Activated T-cell treated with anti-CD3 and anti-CD28 coated beads, Interleukin-2, amount 50 U/mL, for 24 hours (primary cell): ENCODE data around the gene CHST9.
"Not testable (repeated sequence)": the region's sequence is repeated elsewhere in the genome, so short reads cannot be mapped to it uniquely, and the experiment has no call there.

ENCODE experiments used
- DNase-seq: peaks from one replicate; pipeline ENCODE4 v3.0.0-alpha.2; 2020
- H3K27ac Mint-ChIP-seq: 2 replicates; pipeline ENCODE4 v1.8.0; 2020; ENCODE audit warnings: mild to moderate bottlenecking, mixed read lengths
- H3K27me3 Mint-ChIP-seq: 2 replicates; pipeline ENCODE4 v1.8.0; 2020; ENCODE audit warnings: mixed read lengths
- H3K36me3 Mint-ChIP-seq: 2 replicates; pipeline ENCODE4 v1.8.0; 2020; ENCODE audit warnings: low read depth, mixed read lengths
- H3K4me1 Mint-ChIP-seq: 2 replicates; pipeline ENCODE4 v1.8.0; 2020; ENCODE audit warnings: low read depth, mixed read lengths
- H3K4me3 Mint-ChIP-seq: 2 replicates; pipeline ENCODE4 v1.8.0; 2020; ENCODE audit warnings: mild to moderate bottlenecking, moderate library complexity, mixed read lengths
- H3K9me3 Mint-ChIP-seq: 2 replicates; pipeline ENCODE4 v1.8.0; 2020; ENCODE audit warnings: mixed read lengths

The CHST9 gene

DNA sequence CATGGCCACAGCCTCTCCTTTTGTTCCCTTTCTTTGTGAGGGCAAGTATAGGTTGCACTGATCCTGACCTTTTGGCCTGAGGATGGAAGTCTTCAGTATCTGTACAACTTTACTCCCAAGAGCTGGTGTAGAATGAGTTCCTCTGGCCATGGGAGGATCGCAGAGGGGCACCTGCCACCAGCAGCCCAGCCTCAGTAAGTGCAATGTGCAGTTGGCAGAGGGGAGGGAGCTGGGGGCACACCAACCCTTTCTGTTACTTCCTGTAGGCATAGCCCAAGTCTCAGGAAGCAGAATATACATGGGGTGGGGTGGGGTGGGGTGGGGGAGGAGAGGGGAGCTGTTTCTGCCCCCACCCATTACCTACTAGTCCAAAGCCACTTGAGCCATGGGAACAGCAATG lies 254.5 kb downstream of the CHST9 start:
- H3K9me3 Mint-ChIP-seq, result peaks cover 2% of the 10 kb centered on the region
- no peak for DNase-seq

DNA sequence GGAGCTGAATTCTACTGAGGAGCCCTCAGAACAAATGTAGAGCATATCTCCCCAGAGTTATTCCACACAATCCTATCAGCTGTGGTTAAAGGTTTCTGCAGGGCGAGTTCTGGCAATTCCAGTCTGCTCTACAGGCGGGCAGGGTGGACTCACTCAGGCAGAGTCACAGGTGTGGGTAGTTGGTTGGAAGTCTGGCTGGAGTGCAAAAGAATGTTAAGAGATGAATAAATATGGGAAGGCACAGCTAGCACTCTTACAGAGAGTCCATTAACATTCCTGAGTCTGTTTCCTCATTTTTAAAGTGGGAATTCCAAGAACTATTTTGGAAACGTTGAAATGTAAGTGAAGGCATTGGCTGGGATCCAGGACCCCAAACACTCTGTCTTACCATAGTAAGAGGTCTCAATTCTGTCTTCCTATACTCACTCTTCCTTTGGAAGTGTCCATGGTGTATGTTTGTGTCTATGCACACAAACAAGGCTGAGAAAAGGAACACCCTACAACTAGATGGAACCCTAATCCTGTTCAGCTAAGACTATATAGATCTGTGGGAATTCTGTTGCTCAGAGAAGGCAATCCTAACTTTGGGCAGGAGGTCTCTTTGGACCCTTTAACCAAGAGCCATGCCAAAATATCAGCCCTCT lies 256.3 kb downstream of the CHST9 start:
- H3K9me3 Mint-ChIP-seq, result no peaks in the 10 kb centered on the region
- no peaks in the 10 kb centered on the region for H3K4me1 Mint-ChIP-seq
- no peak overlapping the region for H3K27ac Mint-ChIP-seq
- H3K4me3 Mint-ChIP-seq, result no peak overlapping the region
- DNase-seq, result no peak
- no peaks in the 10 kb centered on the region for H3K27me3 Mint-ChIP-seq
- no peaks in the 10 kb centered on the region for H3K36me3 Mint-ChIP-seq

More for the DNA sequence above, 254.5 kb downstream of the CHST9 start:
- Mint-ChIP-seq H3K4me3 (no peak overlapping the region), H3K27me3 (no peaks in the 10 kb centered on the region), H3K4me1 (no peaks in the 10 kb centered on the region), H3K36me3 (no peaks in the 10 kb centered on the region), H3K27ac (no peak overlapping the region)

DNA sequence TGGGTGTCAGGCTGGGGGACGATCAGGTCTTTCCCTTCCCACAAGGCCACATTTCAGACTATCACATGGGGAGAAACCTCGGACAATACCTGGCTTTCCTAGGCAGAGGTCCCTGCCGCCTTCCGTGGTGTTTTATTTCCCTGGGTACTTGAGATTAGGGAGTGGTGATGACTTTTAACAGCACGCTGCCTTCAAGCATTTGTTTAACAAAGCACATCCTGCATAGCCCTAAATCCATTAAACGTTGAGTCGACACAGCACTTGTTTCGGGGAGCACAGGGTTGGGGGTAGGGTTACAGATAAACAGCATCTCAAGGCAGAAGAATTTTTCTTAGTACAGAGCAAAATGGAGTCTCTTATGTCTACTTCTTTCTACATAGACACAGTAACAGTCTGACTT lies 257.3 kb downstream of the CHST9 start:
- not testable (repeated sequence) for H3K36me3 Mint-ChIP-seq, H3K9me3 Mint-ChIP-seq, H3K27ac Mint-ChIP-seq, H3K27me3 Mint-ChIP-seq, DNase-seq, H3K4me3 Mint-ChIP-seq, H3K4me1 Mint-ChIP-seq

DNA sequence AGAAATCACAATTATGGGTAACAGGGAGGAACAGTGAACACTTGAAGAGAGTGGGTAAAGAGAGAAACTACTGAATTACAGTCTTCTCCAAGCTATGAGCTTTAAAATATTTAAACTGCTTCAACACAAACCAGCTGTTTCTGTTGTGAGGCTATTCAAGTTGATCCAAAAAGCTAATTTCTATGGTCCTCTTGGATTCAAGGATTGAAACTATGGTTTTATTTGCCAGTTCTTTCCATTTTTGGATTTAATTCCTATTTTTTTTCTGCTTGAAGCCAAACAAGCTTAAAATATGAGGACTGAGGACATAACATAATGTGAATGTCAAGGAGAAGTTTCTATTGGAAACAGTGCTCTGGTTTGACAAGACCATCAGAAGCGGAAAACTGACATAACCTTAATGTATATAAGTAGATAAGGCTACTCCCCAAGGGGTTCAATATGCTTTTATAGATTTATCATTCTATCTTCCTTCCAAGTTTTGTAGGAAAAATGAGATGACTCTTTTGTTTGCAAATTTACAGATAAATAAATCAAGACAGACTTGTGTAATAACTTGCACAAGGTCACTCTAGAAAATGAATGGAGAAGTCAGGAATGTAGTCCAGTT lies 258.9 kb downstream of the CHST9 start:
- Mint-ChIP-seq H3K9me3 (peaks cover 3% of the 10 kb centered on the region), H3K36me3 (no peaks in the 10 kb centered on the region), H3K27ac (no peak overlapping the region), H3K4me3 (no peak overlapping the region), H3K4me1 (no peaks in the 10 kb centered on the region), H3K27me3 (no peaks in the 10 kb centered on the region)
- no peak for DNase-seq

DNA sequence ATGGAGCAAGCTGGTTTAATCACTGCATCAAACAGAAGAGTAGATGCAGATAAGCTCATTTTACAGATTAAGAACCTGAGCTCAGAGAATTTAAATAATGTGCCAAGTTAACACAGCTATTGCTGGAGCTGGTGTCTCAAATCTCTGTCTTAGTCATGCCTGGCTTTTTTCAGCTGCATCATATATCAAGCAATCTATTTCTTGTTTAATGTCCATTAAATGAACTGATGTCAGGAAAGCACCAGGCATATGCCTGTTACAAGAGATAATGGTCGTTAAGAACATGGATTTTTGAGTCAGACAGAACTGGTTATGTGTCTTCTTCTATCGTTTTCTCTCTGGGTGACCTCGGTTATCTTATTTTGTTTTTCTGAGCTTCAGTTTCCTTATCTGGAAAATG lies 259.8 kb downstream of the CHST9 start:
- Mint-ChIP-seq H3K36me3 (no peaks in the 10 kb centered on the region), H3K27me3 (no peaks in the 10 kb centered on the region), H3K4me1 (no peaks in the 10 kb centered on the region), H3K9me3 (peaks cover 3% of the 10 kb centered on the region), H3K4me3 (no peak overlapping the region), H3K27ac (no peak overlapping the region)
- no peak for DNase-seq

GRCh38 chr18:26922313-26922712 lies 262.8 kb downstream of the CHST9 start:
- H3K27me3 Mint-ChIP-seq, result no peaks in the 10 kb centered on the region
- H3K27ac Mint-ChIP-seq, result no peak overlapping the region
- H3K9me3 Mint-ChIP-seq, result peaks cover 3% of the 10 kb centered on the region
- H3K4me3 Mint-ChIP-seq, result no peak overlapping the region
- DNase-seq, result no peak
- no peaks in the 10 kb centered on the region for H3K36me3 Mint-ChIP-seq
- H3K4me1 Mint-ChIP-seq, result no peaks in the 10 kb centered on the region

DNA sequence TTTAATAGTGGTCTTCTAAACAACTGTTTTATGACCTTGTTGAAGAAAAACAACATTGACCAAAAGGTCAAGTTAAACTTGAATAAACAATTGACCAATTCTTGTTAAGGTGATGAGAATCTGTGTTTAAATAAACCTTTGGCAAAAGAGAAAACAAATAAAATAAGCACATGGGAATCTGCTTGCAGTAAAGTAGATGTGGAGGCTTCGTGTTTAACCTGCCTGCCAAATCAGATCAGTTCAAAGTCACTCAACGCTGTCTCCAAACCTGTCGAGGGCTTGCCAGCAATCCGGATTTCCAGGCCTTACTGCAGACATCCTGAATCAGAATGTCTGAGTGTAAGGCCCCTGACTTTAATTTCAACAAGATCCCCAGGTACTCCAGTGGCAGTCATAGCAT lies 264.5 kb downstream of the CHST9 start:
- H3K27me3 Mint-ChIP-seq, result no peaks in the 10 kb centered on the region
- H3K4me1 Mint-ChIP-seq, result no peaks in the 10 kb centered on the region
- H3K9me3 Mint-ChIP-seq, result peaks cover 3% of the 10 kb centered on the region
- H3K36me3 Mint-ChIP-seq, result no peaks in the 10 kb centered on the region
- no peak overlapping the region for H3K27ac Mint-ChIP-seq
- H3K4me3 Mint-ChIP-seq, result no peak overlapping the region
- no peak for DNase-seq

GRCh38 chr18:26919627-26920026 lies 265.5 kb downstream of the CHST9 start:
- H3K4me1 Mint-ChIP-seq, result no peaks in the 10 kb centered on the region
- peaks cover 3% of the 10 kb centered on the region for H3K9me3 Mint-ChIP-seq
- no peaks in the 10 kb centered on the region for H3K27me3 Mint-ChIP-seq
- H3K4me3 Mint-ChIP-seq, result no peak overlapping the region
- H3K27ac Mint-ChIP-seq, result no peak overlapping the region
- no peak for DNase-seq
- H3K36me3 Mint-ChIP-seq, result no peaks in the 10 kb centered on the region

DNA sequence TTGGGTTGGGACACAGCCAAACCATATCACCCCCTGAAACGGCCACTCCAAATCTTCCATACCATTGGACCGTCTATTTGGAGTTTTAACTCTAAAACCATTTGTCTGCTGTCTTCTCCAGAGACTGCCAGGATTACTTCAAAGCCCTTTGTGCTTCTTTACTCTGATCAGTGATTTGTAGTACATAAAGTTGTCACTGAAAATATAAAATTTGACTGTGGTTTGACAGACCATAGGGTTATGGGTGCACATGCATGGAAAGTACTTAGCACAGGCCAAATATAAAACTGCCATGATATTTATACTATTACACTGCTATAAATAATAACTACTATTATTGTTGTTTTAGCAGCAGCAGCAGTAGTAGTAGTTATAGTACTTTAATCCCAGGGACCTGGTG lies 265.9 kb downstream of the CHST9 start:
- Mint-ChIP-seq H3K9me3 (peaks cover 3% of the 10 kb centered on the region), H3K4me3 (no peak overlapping the region), H3K27me3 (no peaks in the 10 kb centered on the region), H3K4me1 (no peaks in the 10 kb centered on the region), H3K36me3 (no peaks in the 10 kb centered on the region), H3K27ac (no peak overlapping the region)
- no peak for DNase-seq

DNA sequence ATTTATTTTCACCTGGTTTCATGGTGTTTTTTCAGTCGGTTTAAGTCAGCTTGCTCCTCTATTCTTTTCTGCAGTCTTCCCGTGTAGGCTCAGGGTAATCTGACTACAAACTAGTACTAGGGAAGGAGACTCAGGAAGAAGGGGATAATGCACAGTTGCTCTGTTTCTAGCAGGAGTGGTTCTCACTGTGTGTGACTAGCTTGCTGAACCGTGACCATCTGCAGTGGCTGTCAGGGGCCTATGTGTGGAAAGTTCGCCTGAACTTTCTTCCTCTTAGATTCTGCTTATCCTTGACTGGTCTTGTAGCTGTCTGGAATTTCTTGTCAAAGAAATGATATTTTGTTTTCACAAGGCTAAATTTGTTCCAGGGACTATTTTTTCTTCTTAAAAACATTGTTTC lies 273.3 kb downstream of the CHST9 start:
- H3K36me3 Mint-ChIP-seq, result no peaks in the 10 kb centered on the region

DNA sequence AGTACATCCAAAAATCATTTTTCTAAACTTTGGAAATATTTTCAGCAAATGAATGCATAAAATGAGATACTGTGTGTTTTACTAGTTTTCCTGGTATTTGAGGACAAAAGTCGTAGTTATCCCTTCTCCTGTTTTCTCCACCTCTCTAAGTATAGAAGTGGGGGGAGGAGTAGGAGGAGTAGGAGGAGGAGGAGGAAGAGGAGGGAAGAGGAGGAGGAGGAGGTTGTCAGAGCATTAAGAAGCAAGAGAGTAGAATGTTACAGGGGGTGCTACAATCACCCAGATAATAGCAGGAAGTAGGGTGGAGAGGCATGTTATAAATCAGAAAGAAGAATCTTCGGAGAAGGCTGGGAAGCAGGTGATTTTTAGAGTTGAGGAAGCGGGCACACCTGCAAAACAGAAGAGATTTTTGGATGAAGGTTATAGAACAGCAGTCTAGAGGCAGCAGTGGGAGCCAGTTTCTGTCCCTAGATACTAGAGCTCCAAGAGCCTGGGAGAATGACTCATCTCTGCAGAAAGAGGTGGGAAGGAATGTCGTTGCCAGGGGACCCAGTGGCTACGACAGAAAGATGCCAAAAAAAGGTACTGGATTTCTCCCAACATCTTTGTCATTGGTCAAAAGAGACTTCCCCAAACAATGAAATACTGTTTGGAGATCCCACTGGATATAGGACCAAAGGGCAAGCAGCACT lies 275.4 kb downstream of the CHST9 start:
- no peak for DNase-seq
- no peak overlapping the region for H3K27ac Mint-ChIP-seq
- no peaks in the 10 kb centered on the region for H3K27me3 Mint-ChIP-seq
- no peaks in the 10 kb centered on the region for H3K36me3 Mint-ChIP-seq
- H3K9me3 Mint-ChIP-seq, result no peaks in the 10 kb centered on the region
- no peaks in the 10 kb centered on the region for H3K4me1 Mint-ChIP-seq
- no peak overlapping the region for H3K4me3 Mint-ChIP-seq

More for the DNA sequence above, 273.3 kb downstream of the CHST9 start:
- no peaks in the 10 kb centered on the region for H3K27me3 Mint-ChIP-seq
- H3K4me1 Mint-ChIP-seq, result no peaks in the 10 kb centered on the region
- DNase-seq, result no peak
- no peak overlapping the region for H3K27ac Mint-ChIP-seq
- no peaks in the 10 kb centered on the region for H3K9me3 Mint-ChIP-seq
- H3K4me3 Mint-ChIP-seq, result no peak overlapping the region

DNA sequence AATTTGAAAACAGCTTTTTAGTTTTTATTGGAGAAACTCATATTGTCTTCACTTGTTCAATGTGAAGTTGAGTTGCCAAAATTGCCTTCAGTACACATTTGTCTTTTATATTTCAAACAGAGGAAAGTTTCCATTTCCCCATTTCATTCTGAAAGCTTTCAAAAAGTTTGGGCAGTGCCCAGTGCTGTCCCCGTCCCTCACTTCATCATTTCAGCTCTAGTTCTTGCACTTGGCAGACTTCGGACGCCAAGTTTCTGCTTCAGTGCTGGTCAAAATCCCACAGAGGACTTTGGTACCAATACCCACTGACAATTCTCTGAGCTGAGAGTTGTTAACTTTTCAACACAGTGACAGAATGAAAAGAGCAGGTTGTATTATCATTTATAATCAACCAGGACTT lies 276.2 kb downstream of the CHST9 start:
- H3K9me3 Mint-ChIP-seq, result peaks cover 4% of the 10 kb centered on the region
- no peaks in the 10 kb centered on the region for H3K4me1 Mint-ChIP-seq
- H3K27ac Mint-ChIP-seq, result no peak overlapping the region
- H3K27me3 Mint-ChIP-seq, result no peaks in the 10 kb centered on the region
- H3K36me3 Mint-ChIP-seq, result no peaks in the 10 kb centered on the region
- no peak for DNase-seq
- H3K4me3 Mint-ChIP-seq, result no peak overlapping the region

DNA sequence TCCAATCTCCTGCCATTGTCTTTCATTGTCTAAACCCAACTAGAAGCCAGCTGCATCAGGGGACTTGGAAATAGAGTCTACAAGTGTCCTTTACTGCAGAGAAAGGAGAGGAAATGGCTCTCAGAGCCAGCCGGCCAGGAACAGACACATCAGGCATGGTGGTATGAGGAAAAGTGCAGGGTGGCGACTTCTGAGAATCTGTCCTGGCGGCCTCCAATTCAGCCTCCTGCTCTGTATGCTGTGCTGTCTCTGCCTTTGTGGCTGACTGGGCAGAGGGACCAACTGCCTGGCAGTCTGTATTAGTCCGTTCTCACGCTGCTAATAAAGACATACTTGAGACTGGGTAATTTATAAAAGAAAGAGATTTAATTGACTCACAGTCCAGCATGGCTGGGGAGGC lies 282.8 kb downstream of the CHST9 start:
- Mint-ChIP-seq H3K36me3 (no peaks in the 10 kb centered on the region), H3K27ac (no peak overlapping the region), H3K27me3 (no peaks in the 10 kb centered on the region), H3K4me3 (no peak overlapping the region), H3K4me1 (no peaks in the 10 kb centered on the region), H3K9me3 (peaks cover 10% of the 10 kb centered on the region)
- DNase-seq, result no peak

DNA sequence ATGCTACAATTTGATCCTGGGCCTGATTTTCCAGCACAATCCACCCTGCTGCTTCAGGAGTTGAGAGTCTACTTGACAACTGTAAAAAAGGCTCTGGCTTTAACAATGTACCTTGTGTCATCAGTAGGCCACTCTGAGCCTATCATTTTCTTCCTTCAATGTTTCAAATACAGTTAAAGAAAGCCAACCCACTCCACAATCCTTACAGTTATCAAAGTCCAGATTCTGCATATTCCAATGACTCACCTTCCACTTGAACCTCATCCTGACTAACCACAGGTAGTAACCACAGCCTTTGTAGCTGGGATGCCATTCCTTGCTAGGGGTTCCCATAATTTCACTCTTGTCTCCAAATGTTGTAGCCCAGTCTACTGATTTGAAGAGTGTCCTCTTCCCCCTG lies 284.1 kb downstream of the CHST9 start:
- Mint-ChIP-seq H3K27ac (no peak overlapping the region), H3K27me3 (no peaks in the 10 kb centered on the region), H3K9me3 (peaks cover 10% of the 10 kb centered on the region), H3K4me1 (no peaks in the 10 kb centered on the region), H3K36me3 (no peaks in the 10 kb centered on the region), H3K4me3 (no peak overlapping the region)
- DNase-seq, result no peak

DNA sequence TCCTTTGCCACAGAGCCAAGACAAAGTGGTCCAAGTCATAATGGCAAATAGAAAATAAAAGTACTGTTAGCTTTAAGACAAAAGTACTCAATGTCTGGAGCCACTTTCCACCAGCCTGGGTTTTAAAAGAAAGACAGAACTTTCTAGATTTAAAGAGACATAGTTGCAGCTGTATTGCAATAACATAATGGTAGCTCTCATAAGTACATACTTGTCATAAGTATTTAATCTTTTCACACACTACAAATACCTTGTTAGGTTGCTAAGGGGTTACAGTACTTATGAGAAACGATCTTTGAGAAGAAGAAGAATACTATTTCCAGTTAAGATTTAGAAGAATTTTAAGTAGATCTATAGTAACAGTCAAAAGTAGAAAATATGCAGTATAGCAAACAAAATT lies 290.7 kb downstream of the CHST9 start:
- Mint-ChIP-seq H3K27ac (no peak overlapping the region), H3K4me1 (no peaks in the 10 kb centered on the region), H3K27me3 (no peaks in the 10 kb centered on the region), H3K4me3 (no peak overlapping the region), H3K9me3 (peaks cover 2% of the 10 kb centered on the region), H3K36me3 (no peaks in the 10 kb centered on the region)
- DNase-seq, result no peak
